GM23338 (cell line): ENCODE data around the gene GRK5.

Source experiments
- EZH2 ChIP-seq: fragments of 200-600 bp; sonication (generic); IDR thresholded peaks from one replicate; pipeline ENCODE4 v1.8.0; 2017; ENCODE audit warnings: antibody characterized with exemption, mild to moderate bottlenecking, low read depth; ENCODE audit not compliant: unreplicated experiment
- EZH2phosphoT487 ChIP-seq: fragments of 200-600 bp; sonication (generic); IDR thresholded peaks from one replicate; pipeline ENCODE4 v1.8.1; 2018; ENCODE audit warnings: antibody characterized with exemption; ENCODE audit not compliant: unreplicated experiment
- POLR2AphosphoS5 ChIP-seq: IDR thresholded peaks from 2 replicates; pipeline ENCODE4 v1.6.1; 2016; ENCODE audit warnings: antibody characterized with exemption, low read depth
- TF ChIP-seq, protein P1 (sequence below), 2 experiments: fragments of 200-600 bp in 1 of 2; sonication (generic) in 1 of 2; conservative IDR thresholded peaks; 2 replicates each; pipeline versions ENCODE4 v1.5.1 to v1.6.1; 2016 to 2017; ENCODE audit warnings: antibody characterized with exemption in 2 of 2, low read depth in 2 of 2, mild to moderate bottlenecking in 2 of 2, moderate library complexity in 1 of 2

DNA sequence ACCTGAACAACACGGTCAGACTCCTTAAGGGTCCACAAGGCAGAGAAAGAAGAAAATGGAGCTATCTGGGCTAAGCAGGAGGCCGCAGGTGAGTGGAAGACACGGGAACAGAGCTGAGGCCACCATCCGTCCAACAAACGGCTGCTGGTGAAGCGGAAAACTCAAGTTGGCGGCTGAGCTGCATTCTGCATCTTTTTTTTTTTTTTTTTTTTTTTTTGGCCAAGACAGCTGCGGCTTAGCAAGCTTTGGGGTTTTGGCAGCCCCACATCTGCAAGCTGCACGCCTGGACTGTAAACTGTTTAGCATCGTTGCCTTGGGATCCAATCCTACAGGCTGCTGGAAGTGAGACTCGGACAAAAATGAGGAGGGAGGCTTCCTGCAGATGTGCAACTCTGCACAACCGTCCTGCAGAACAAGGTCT, 297.8 kb downstream of the GRK5 start:
- TF ChIP-seq POLR2AphosphoS5 (no peak), EZH2phosphoT487 (no peak), EZH2 (no peak)
- TF ChIP-seq, protein P1, sequence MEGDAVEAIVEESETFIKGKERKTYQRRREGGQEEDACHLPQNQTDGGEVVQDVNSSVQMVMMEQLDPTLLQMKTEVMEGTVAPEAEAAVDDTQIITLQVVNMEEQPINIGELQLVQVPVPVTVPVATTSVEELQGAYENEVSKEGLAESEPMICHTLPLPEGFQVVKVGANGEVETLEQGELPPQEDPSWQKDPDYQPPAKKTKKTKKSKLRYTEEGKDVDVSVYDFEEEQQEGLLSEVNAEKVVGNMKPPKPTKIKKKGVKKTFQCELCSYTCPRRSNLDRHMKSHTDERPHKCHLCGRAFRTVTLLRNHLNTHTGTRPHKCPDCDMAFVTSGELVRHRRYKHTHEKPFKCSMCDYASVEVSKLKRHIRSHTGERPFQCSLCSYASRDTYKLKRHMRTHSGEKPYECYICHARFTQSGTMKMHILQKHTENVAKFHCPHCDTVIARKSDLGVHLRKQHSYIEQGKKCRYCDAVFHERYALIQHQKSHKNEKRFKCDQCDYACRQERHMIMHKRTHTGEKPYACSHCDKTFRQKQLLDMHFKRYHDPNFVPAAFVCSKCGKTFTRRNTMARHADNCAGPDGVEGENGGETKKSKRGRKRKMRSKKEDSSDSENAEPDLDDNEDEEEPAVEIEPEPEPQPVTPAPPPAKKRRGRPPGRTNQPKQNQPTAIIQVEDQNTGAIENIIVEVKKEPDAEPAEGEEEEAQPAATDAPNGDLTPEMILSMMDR (conservative IDR thresholded peaks at IDR 0.05; ENCODE audit: low read depth in 2 of 2): no peak
